Subcutaneous adipose tissue (tissue), 4 donors: ENCODE measurements around the gene DIAPH3. TPM values are rescaled to one million over a fixed set of nuclear protein-coding genes. Genes with fewer than 3 reads are reported as not detected.

Experiments
- total RNA-seq, 4 donors: library from RNA; depleted of rRNA; stranded (reverse); fragments of >200 nt; gene quantifications; one replicate each; pipeline ENCODE4 v1.1.0, GENCODE V29; 2016
- TF ChIP-seq, protein P1 (sequence below): fragments of 450-650 bp; IDR thresholded peaks from one replicate; pipeline ENCODE4 v1.5.1; 2016; ENCODE audit warnings: low read depth, mild to moderate bottlenecking, control low read depth, antibody characterized with exemption, moderate library complexity

Gene DIAPH3
- total RNA-seq, 4 donors from 2014 or later = 0.38 to 1.5 (median 0.66) TPM; not detected in 1

DNA sequence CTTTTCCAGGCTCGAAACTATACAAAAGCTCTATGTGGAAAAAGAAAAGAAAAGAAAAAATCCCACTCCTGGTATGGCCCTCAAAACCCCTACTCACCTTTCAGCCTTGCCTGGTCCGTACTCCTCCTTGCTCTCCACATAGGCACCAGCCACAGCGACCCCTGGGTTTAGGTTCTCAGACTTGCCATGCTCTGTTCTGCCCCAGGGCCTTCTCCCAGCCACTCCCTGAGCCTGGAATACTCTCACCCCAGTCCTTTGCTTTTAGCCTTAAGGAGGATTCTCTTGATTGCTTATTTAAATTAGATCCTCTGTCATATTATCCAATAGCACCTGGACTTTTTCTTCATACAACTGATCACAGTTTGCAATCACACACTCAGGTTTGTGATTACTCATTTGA lies 522.5 kb downstream of the DIAPH3 start:
- TF ChIP-seq, protein P1, sequence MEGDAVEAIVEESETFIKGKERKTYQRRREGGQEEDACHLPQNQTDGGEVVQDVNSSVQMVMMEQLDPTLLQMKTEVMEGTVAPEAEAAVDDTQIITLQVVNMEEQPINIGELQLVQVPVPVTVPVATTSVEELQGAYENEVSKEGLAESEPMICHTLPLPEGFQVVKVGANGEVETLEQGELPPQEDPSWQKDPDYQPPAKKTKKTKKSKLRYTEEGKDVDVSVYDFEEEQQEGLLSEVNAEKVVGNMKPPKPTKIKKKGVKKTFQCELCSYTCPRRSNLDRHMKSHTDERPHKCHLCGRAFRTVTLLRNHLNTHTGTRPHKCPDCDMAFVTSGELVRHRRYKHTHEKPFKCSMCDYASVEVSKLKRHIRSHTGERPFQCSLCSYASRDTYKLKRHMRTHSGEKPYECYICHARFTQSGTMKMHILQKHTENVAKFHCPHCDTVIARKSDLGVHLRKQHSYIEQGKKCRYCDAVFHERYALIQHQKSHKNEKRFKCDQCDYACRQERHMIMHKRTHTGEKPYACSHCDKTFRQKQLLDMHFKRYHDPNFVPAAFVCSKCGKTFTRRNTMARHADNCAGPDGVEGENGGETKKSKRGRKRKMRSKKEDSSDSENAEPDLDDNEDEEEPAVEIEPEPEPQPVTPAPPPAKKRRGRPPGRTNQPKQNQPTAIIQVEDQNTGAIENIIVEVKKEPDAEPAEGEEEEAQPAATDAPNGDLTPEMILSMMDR = no peak

DNA sequence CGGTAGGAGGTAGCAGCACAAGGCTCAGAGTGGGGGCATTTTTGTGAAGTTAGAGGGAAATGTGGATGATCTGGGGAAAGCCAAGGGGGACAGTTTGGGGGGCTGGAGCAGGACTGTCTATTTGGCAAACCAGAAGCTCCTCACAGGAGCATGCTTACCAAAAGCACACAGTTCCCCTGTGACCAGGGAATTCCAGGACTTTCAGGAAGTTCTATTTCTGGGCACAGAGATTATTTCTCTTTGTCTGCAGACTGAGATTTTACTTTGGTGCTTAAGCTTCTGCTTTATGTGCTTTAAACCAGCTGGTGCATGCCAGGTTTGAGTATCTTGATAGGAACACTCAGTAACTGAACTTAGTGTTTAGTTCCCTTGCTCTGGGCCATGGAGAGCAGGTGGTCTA lies 525.3 kb downstream of the DIAPH3 start:
- TF ChIP-seq, protein P1 = no peak

DNA sequence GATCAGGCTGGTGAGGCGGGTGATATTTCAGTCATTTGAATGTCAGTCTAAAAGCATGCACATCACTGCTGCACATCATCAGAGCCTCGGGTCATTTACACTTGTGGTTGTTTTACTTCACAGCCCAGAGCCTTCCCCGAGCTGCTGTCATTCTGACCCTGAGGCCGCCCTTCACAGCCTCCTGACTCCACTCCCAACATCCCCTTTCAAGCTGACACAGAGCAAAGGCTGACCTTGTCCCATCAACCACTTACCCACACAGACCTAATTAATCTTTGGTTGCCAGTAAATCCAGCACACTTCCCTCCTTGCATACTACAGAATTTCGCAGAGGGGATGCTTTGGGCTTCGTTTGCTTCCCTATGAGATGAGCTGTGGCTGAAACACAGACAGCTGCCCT lies 528.1 kb downstream of the DIAPH3 start:
- TF ChIP-seq, protein P1 = no peak

DNA sequence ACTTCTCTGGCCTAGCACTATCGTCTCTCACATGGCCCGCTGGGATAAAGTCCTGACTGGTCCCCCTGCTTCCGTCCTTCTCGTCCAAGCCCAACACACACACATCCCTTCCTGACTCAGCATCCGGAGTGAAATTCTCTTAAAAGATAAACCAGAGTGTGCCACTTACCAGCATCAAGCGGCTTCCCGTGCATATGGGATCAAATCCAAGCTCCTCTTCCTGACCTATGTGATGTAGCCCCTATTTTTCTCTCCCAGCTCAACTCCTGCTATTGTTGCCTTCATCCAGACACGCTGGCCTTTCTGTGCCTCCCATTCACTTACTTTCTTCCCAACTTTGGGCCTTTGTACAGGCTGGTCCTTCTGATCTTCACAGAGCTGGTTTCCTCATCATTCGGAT lies 530.4 kb downstream of the DIAPH3 start:
- TF ChIP-seq, protein P1 = no peak

DNA sequence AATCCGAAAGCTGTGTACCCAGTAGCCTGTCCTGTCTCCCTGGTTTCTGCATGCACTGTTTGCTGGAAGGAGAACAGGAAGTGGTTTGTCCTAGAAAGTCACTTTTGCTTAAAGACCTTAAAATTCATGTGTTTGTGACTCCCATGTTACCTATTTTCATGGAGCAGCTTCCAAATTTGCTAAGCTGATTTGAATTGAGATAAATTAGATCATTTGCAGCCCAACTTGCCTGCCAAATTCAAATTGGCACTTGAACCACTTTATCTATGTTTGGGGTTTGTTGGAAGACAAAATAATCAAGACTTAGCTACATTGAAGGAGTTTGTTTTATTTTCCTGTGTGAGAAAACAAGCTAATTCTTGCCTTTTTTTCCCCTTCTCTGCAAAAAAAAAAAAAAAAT lies 532.5 kb downstream of the DIAPH3 start:
- TF ChIP-seq, protein P1 = no peak

DNA sequence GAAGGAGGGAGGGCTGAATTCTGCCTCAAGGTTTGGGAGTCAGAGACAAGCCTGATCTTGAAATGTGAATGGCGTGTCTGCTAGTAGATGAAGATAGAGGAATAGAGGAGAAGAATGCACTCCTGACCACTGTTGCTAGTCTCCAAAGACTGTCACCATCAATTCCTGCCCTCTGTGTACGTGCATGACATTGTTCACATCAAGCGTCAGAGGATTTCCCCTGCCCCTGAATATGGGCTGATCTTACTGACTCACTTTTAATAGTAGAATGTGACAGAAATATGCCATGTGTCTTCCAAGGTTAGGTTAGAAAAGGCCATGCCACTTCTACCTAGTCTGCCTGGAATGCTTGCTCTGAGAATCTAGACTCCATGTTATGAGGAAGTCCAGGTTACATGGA lies 538.6 kb downstream of the DIAPH3 start:
- TF ChIP-seq, protein P1 = no peak

DNA sequence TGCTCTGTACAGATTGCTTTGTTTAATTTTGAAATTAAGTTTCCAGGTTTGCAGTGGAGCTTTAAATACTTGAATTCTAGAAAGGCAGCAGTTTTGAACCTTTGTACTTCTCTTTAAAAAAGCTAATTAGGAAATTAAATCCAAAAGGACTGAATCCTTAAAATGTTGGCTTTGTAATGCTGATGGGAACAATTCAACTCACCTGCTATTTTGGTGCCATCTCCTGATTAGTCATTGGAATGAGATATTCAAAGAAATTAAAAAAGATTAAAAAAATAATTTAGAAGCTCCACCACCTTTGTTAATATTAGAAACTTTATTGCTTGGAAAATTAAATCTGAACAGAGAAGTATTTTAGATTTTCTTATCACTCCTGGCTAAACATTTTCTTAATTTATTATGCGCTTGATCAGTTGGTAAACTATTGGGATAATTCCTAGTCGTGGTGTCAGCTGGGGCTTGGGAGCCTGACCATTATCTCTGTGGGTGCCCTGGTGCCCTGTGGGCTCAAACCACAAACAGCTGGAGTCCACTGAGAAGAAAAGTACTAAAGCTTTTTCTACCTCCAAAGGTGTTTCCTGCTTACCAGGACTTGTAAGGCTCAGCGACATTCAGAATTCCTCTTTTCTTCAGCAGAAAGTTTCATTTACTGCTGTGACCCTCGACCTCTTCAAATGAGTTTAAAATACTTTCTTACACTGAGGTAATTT lies 540.4 kb downstream of the DIAPH3 start:
- TF ChIP-seq, protein P1 = no peak
